Natural killer cell treated with Interleukin-12 subunit alpha and Interleukin-12 subunit beta and Interleukin-15 and Interleukin-18, amount 100 ng/mL, for 72 hours (primary cell): ENCODE measurements around the gene FOSL1. TPM values are rescaled to one million over a fixed set of nuclear protein-coding genes. Genes with fewer than 3 reads are reported as not detected.

ENCODE experiments used
- ATAC-seq, 2 donors: fragments of 150-1000 bp; cut with Tn5 transposase in 1 of 2; sonication (Bioruptor Pico), chemical (Tn5 transposase) in 1 of 2; 2 replicates each; pipeline ENCODE4 v1.10.0; 2021
- DNase-seq: peaks from one replicate; pipeline ENCODE4 v3.0.0; 2022; ENCODE audit warnings: low spot score
- H3K27ac Mint-ChIP-seq, 2 donors: 1 replicate in 1 of 2; 2 replicates in 1 of 2; pipeline ENCODE4 v1.8.0; 2022; ENCODE audit warnings: mixed read lengths in 2 of 2, mild to moderate bottlenecking in 1 of 2, moderate library complexity in 1 of 2
- H3K27me3 Mint-ChIP-seq, 2 donors: 1 replicate in 1 of 2; 2 replicates in 1 of 2; pipeline ENCODE4 v1.8.0; 2022; ENCODE audit warnings: mixed read lengths in 2 of 2
- H3K36me3 Mint-ChIP-seq: one replicate; pipeline ENCODE4 v1.8.0; 2022; ENCODE audit warnings: mixed read lengths
- H3K4me1 Mint-ChIP-seq, 2 donors: 1 replicate in 1 of 2; 2 replicates in 1 of 2; pipeline ENCODE4 v1.8.0; 2022; ENCODE audit warnings: low read depth in 2 of 2, mixed read lengths in 2 of 2, mild to moderate bottlenecking in 1 of 2
- H3K4me3 Mint-ChIP-seq: one replicate; pipeline ENCODE4 v1.8.0; 2022; ENCODE audit warnings: mixed read lengths
- H3K9me3 Mint-ChIP-seq: 2 replicates; pipeline ENCODE4 v1.8.0; 2022; ENCODE audit warnings: mixed read lengths
- total RNA-seq, 2 donors: library from RNA; stranded (reverse); gene quantifications; one replicate each; pipeline ENCODE4 v1.2.3, GENCODE V29; 2022

The FOSL1 gene
- total RNA-seq, 2 donors from 2014 or later = 7.9 to 18.1 TPM

GRCh38 chr11:65931773-65932557 lies 31.8 kb upstream of the FOSL1 start:
- Mint-ChIP-seq H3K36me3 (no peaks in the 10 kb centered on the region), H3K9me3 (peaks cover 2% of the 10 kb centered on the region), H3K4me3 (no peak overlapping the region), H3K27ac (peak overlapping the region in 1 of 2 donors; percentile 21), H3K4me1 (peaks cover 29% of the 10 kb centered on the region in 2 donors), H3K27me3 (no peaks in the 10 kb centered on the region)
- ATAC-seq (no peak), DNase-seq (peak; percentile 16)

GRCh38 chr11:65928667-65929066 lies 28.5 kb upstream of the FOSL1 start:
- H3K9me3 Mint-ChIP-seq = peaks cover 3% of the 10 kb centered on the region
- no peaks in the 10 kb centered on the region for H3K36me3 Mint-ChIP-seq
- H3K4me1 Mint-ChIP-seq = peaks cover 31% of the 10 kb centered on the region in 2 donors
- ATAC-seq (no peak), DNase-seq (peak; percentile 53)
- H3K4me3 Mint-ChIP-seq = peak overlapping the region; percentile 81
- H3K27me3 Mint-ChIP-seq = no peaks in the 10 kb centered on the region
- H3K27ac Mint-ChIP-seq = peak overlapping the region; percentile 83 to 97

- Mint-ChIP-seq H3K36me3 (no peaks in the 10 kb centered on the region), H3K27ac (peak overlapping the region; percentile 83 to 97), H3K27me3 (no peaks in the 10 kb centered on the region), H3K9me3 (peaks cover 3% of the 10 kb centered on the region), H3K4me1 (peaks cover 31% of the 10 kb centered on the region in 2 donors), H3K4me3 (peak overlapping the region; percentile 81)
- peak; percentile 91 to 95 for ATAC-seq
- peak; percentile 83 for DNase-seq
These were observed 27.8 kb upstream of the FOSL1 start for GRCh38 chr11:65927904-65928397.

GRCh38 chr11:65925397-65925796 lies 25.2 kb upstream of the FOSL1 start:
- Mint-ChIP-seq H3K27ac (no peak overlapping the region), H3K36me3 (no peaks in the 10 kb centered on the region), H3K4me3 (no peak overlapping the region), H3K9me3 (peaks cover 3% of the 10 kb centered on the region), H3K4me1 (peaks cover 24 to 32% of the 10 kb centered on the region in 2 donors), H3K27me3 (no peaks in the 10 kb centered on the region)
- ATAC-seq (no peak), DNase-seq (no peak)

GRCh38 chr11:65922565-65922964 lies 22.4 kb upstream of the FOSL1 start:
- Mint-ChIP-seq H3K36me3 (no peaks in the 10 kb centered on the region), H3K9me3 (peaks cover 3% of the 10 kb centered on the region), H3K4me1 (peaks cover 8 to 15% of the 10 kb centered on the region in 2 donors), H3K27me3 (no peaks in the 10 kb centered on the region), H3K4me3 (no peak overlapping the region), H3K27ac (peak overlapping the region in 1 of 2 donors; percentile 29)
- ATAC-seq (no peak), DNase-seq (no peak)

- ATAC-seq = no peak
- Mint-ChIP-seq H3K27ac (no peak overlapping the region), H3K9me3 (no peaks in the 10 kb centered on the region)
These were observed 21.7 kb upstream of the FOSL1 start for GRCh38 chr11:65921876-65922275.

GRCh38 chr11:65921033-65921555 lies 20.9 kb upstream of the FOSL1 start:
- Mint-ChIP-seq H3K4me3 (peak overlapping the region; percentile 90), H3K27ac (no peak overlapping the region), H3K9me3 (no peaks in the 10 kb centered on the region), H3K27me3 (no peaks in the 10 kb centered on the region), H3K4me1 (peaks cover 12 to 19% of the 10 kb centered on the region in 2 donors), H3K36me3 (no peaks in the 10 kb centered on the region)
- no peak for ATAC-seq
- DNase-seq = no peak

More at GRCh38 chr11:65921876-65922275, 21.7 kb upstream of the FOSL1 start:
- Mint-ChIP-seq H3K27me3 (no peaks in the 10 kb centered on the region), H3K36me3 (no peaks in the 10 kb centered on the region), H3K4me1 (peaks cover 5 to 13% of the 10 kb centered on the region in 2 donors), H3K4me3 (no peak overlapping the region)
- DNase-seq = no peak

- Mint-ChIP-seq H3K27ac (peak overlapping the region; percentile 72 to 75), H3K27me3 (no peaks in the 10 kb centered on the region), H3K4me3 (peak overlapping the region; percentile 90), H3K9me3 (no peaks in the 10 kb centered on the region), H3K36me3 (no peaks in the 10 kb centered on the region), H3K4me1 (peaks cover 12 to 19% of the 10 kb centered on the region in 2 donors)
- ATAC-seq = no peak
- DNase-seq = no peak
These were observed 20.2 kb upstream of the FOSL1 start for GRCh38 chr11:65920372-65920802.

- peak overlapping the region; percentile 90 for H3K4me3 Mint-ChIP-seq
- no peaks in the 10 kb centered on the region for H3K9me3 Mint-ChIP-seq
- ATAC-seq = peak; percentile 67 to 75
- no peaks in the 10 kb centered on the region for H3K27me3 Mint-ChIP-seq
- peaks cover 17 to 25% of the 10 kb centered on the region in 2 donors for H3K4me1 Mint-ChIP-seq
- peak; percentile 71 for DNase-seq
- H3K27ac Mint-ChIP-seq = peak overlapping the region; percentile 72 to 75
- no peaks in the 10 kb centered on the region for H3K36me3 Mint-ChIP-seq
These were observed 19.6 kb upstream of the FOSL1 start for GRCh38 chr11:65919573-65920371.

GRCh38 chr11:65919141-65919572 lies 19.0 kb upstream of the FOSL1 start, which contains the start of gene DRAP1:
TSS of gene DRAP1 (plus strand) at chr11:65919426. CDS start at chr11:65919502, 76 bp downstream.
- H3K4me3 Mint-ChIP-seq = peak within 1 kb of the TSS; percentile 90
- H3K36me3 Mint-ChIP-seq = no peaks in the 10 kb centered on the region
- no peaks in the 10 kb centered on the region for H3K27me3 Mint-ChIP-seq
- ATAC-seq = peak; percentile 96
- peaks cover 21 to 29% of the 10 kb centered on the region in 2 donors for H3K4me1 Mint-ChIP-seq
- H3K27ac Mint-ChIP-seq = peak within 1 kb of the TSS; percentile 75 to 78
- H3K9me3 Mint-ChIP-seq = no peaks in the 10 kb centered on the region
- DNase-seq = peak; percentile 99

- DNase-seq (no peak), ATAC-seq (peak in 1 of 2 donors; percentile 86)
- no peaks in the 10 kb centered on the region for H3K36me3 Mint-ChIP-seq
- peaks cover 21 to 29% of the 10 kb centered on the region in 2 donors for H3K4me1 Mint-ChIP-seq
- H3K27me3 Mint-ChIP-seq = no peaks in the 10 kb centered on the region
- H3K9me3 Mint-ChIP-seq = no peaks in the 10 kb centered on the region
- peak within 1 kb of the TSS; percentile 90 for H3K4me3 Mint-ChIP-seq
- peak within 1 kb of the TSS; percentile 75 to 78 for H3K27ac Mint-ChIP-seq
These were observed 18.3 kb upstream of the FOSL1 start, which contains the start of gene C11orf68 for GRCh38 chr11:65918211-65919140. TSS of gene C11orf68 (minus strand) at chr11:65919062. CDS start at chr11:65919031, 31 bp downstream.

- Mint-ChIP-seq H3K4me3 (peak overlapping the region; percentile 90), H3K27ac (peak overlapping the region; percentile 75 to 78), H3K4me1 (peaks cover 21 to 26% of the 10 kb centered on the region in 2 donors), H3K27me3 (no peaks in the 10 kb centered on the region), H3K36me3 (no peaks in the 10 kb centered on the region), H3K9me3 (no peaks in the 10 kb centered on the region)
- DNase-seq (no peak), ATAC-seq (no peak)
These were observed 17.4 kb upstream of the FOSL1 start for GRCh38 chr11:65917434-65918210.
